MM.1S (cell line): Measurements from ENCODE around the gene CPLANE1.

ENCODE experiments used
- DNase-seq: peaks from one replicate; pipeline ENCODE4 v3.0.0-alpha.2; 2015
- H2AFZ ChIP-seq: fragments of 300-600 bp; sonication (generic); 2 replicates; pipeline ENCODE4 v1.6.0; 2016; ENCODE audit warnings: antibody characterized with exemption, low read length
- H3F3A ChIP-seq: fragments of 300-600 bp; sonication (generic); 2 replicates; pipeline ENCODE4 v1.6.1; 2016; ENCODE audit warnings: mild to moderate bottlenecking, antibody characterized with exemption, low read length, moderate library complexity, mixed read lengths; ENCODE audit not compliant: insufficient read depth
- H3K27ac ChIP-seq: fragments of 300-600 bp; sonication (generic); 2 replicates; pipeline ENCODE4 v1.5.1; 2016; ENCODE audit warnings: mild to moderate bottlenecking, low read length
- H3K27me3 ChIP-seq: fragments of 300-600 bp; sonication (generic); replicated peaks from 2 replicates; pipeline ENCODE4 v1.6.0; 2016; ENCODE audit warnings: low read length; ENCODE audit not compliant: insufficient read depth
- H3K36me3 ChIP-seq: fragments of 300-600 bp; sonication (generic); replicated peaks from 2 replicates; pipeline ENCODE4 v1.6.1; 2016; ENCODE audit warnings: mild to moderate bottlenecking, low read length, mixed read lengths; ENCODE audit not compliant: insufficient read depth
- H3K4me1 ChIP-seq: fragments of 300-600 bp; sonication (generic); 2 replicates; pipeline ENCODE4 v1.6.1; 2016; ENCODE audit warnings: low read length, mixed read lengths
- H3K4me2 ChIP-seq: fragments of 300-600 bp; sonication (generic); 2 replicates; pipeline ENCODE4 v1.6.0; 2016; ENCODE audit warnings: low read depth, low read length
- H3K4me3 ChIP-seq: fragments of 300-600 bp; sonication (generic); 2 replicates; pipeline ENCODE4 v1.5.1; 2016; ENCODE audit warnings: low read length, mixed read lengths
- H3K79me2 ChIP-seq: fragments of 300-600 bp; sonication (generic); 2 replicates; pipeline ENCODE4 v1.6.1; 2016; ENCODE audit warnings: mixed run types, low read length, mixed read lengths
- H3K9ac ChIP-seq: fragments of 300-600 bp; sonication (generic); 2 replicates; pipeline ENCODE4 v1.6.1; 2016; ENCODE audit warnings: low read length, mixed read lengths
- H3K9me2 ChIP-seq: fragments of 300-600 bp; sonication (generic); replicated peaks from 2 replicates; pipeline ENCODE4 v1.6.1; 2016; ENCODE audit warnings: mild to moderate bottlenecking, low read length, mixed read lengths; ENCODE audit not compliant: insufficient read depth
- H3K9me3 ChIP-seq: fragments of 300-600 bp; sonication (generic); replicated peaks from 2 replicates; pipeline ENCODE4 v1.6.1; 2016; ENCODE audit warnings: mild to moderate bottlenecking, low read length, mixed read lengths; ENCODE audit not compliant: insufficient read depth
- H4K20me1 ChIP-seq: fragments of 300-600 bp; sonication (generic); 2 replicates; pipeline ENCODE4 v1.6.1; 2016; ENCODE audit warnings: mild to moderate bottlenecking, low read length, moderate library complexity, mixed read lengths; ENCODE audit not compliant: insufficient read depth
- EZH2 ChIP-seq: fragments of 300-600 bp; sonication (generic); optimal IDR thresholded peaks from 2 replicates; pipeline ENCODE3; 2017; ENCODE audit warnings: low read depth, mild to moderate bottlenecking, antibody characterized with exemption, low read length, mixed read lengths
- EZH2phosphoT487 ChIP-seq: fragments of 300-600 bp; sonication (generic); IDR thresholded peaks from 2 replicates; pipeline ENCODE4 v1.6.1; 2018; ENCODE audit warnings: antibody characterized with exemption, low read length
- TF ChIP-seq, protein P1 (sequence below): fragments of 300-600 bp; sonication (generic); IDR thresholded peaks from 2 replicates; pipeline ENCODE4 v1.5.1; 2016; ENCODE audit warnings: antibody characterized with exemption, low read length, mixed read lengths

CPLANE1 gene

DNA sequence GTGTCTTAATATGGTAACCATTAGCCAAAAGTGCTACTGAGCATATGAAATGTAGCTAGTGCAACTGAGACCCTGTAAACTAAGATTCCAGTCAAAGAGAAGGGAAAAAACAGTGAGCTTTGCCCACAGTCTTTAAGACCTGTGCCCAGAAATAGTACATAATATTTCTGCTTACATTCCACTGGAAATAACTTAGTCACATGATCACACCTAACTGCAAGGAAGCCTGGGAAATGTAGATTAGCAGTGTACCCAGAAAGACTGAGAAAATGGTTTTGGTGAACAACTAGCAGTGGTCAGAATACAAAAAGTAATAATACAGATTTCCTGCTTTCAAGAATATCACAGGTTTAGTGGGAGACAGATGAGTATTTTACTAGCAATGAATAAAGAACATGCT, 2.5 kb upstream of the CPLANE1 start:
- H4K20me1 ChIP-seq, result no peaks in the 10 kb centered on the region
- H3K4me2 ChIP-seq, result no peak overlapping the region
- no peaks in the 10 kb centered on the region for H3K9me3 ChIP-seq

DNA sequence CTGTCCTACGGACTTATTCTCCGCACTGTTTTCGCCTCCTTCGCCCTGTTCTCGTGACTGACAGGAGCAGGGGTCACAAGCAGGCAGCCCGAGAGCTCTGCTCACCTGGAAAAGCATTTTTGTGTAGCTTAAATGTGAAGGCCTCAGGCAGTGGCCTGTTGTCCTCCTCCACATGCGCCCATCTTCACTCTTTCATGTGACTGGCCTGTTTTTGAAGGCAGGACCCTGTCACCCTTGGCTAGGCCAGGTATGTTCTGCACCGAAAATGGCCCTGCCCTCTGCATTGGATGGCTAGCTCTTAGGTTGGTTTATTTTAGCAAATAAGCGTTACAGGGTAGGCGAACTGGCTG, 614 bp upstream of the CPLANE1 start:
- no peaks in the 10 kb centered on the region for H3K9me3 ChIP-seq
- H3K4me3 ChIP-seq, result peak overlapping the region; percentile 72; the same call in 1 of the 2 replicates
- DNase-seq, result no peak
- no peak overlapping the region for H3K27ac ChIP-seq
- H3F3A ChIP-seq, result no peaks in the 10 kb centered on the region
- H4K20me1 ChIP-seq, result no peaks in the 10 kb centered on the region
- H2AFZ ChIP-seq, result peak overlapping the region; percentile 75
- no peak for TF ChIP-seq EZH2phosphoT487
- H3K4me2 ChIP-seq, result peak overlapping the region; percentile 88; the same call in 1 of the 2 replicates
- no peaks in the 10 kb centered on the region for H3K36me3 ChIP-seq
- 0 out of 2 replicates have a peak overlapping the region, but pooled peaks have one; percentile 86 for H3K9ac ChIP-seq
- H3K79me2 ChIP-seq, result no peaks in the 10 kb centered on the region
- H3K9me2 ChIP-seq, result no peaks in the 10 kb centered on the region
- no peaks in the 10 kb centered on the region for H3K4me1 ChIP-seq
- H3K27me3 ChIP-seq, result no peaks in the 10 kb centered on the region

More for the DNA sequence above, 2.5 kb upstream of the CPLANE1 start:
- Histone ChIP-seq H3K4me1 (no peaks in the 10 kb centered on the region), H3K9ac (no peak overlapping the region), H3K9me2 (no peaks in the 10 kb centered on the region), H3K4me3 (no peak overlapping the region), H3K79me2 (no peaks in the 10 kb centered on the region), H3K27ac (no peak overlapping the region), H3K27me3 (no peaks in the 10 kb centered on the region), H3F3A (no peaks in the 10 kb centered on the region), H3K36me3 (no peaks in the 10 kb centered on the region), H2AFZ (no peak overlapping the region)
- TF ChIP-seq, protein P1, sequence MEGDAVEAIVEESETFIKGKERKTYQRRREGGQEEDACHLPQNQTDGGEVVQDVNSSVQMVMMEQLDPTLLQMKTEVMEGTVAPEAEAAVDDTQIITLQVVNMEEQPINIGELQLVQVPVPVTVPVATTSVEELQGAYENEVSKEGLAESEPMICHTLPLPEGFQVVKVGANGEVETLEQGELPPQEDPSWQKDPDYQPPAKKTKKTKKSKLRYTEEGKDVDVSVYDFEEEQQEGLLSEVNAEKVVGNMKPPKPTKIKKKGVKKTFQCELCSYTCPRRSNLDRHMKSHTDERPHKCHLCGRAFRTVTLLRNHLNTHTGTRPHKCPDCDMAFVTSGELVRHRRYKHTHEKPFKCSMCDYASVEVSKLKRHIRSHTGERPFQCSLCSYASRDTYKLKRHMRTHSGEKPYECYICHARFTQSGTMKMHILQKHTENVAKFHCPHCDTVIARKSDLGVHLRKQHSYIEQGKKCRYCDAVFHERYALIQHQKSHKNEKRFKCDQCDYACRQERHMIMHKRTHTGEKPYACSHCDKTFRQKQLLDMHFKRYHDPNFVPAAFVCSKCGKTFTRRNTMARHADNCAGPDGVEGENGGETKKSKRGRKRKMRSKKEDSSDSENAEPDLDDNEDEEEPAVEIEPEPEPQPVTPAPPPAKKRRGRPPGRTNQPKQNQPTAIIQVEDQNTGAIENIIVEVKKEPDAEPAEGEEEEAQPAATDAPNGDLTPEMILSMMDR, result no peak
- no peak for TF ChIP-seq EZH2phosphoT487
- no peak for TF ChIP-seq EZH2
- no peak for DNase-seq

DNA sequence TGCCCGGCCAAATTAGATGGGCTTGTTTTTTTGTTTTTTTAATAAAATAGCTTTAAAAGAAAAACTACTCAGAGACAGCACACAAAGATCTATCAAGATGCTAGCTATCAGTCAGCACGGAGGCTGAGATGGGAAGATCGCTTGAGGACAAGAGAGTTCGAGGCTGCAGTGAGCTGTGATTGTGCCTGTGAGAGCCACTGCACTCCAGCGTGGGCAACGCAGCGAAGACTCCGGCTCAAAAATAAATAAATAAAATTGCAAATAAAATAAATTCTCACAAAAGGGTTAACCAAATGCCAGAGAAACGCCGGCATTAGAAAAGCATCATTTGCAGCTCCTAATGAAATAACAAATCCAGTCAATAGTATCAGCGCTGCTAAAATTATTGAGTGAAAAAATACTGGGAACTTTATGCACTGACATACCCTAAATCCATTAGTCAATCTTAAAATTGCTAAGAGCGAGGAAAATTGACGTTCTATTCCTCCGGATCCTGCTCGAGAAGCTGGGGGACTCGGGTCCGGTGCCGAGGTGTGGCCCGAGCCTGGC, 681 bp downstream of the CPLANE1 start:
- H4K20me1 ChIP-seq, result no peaks in the 10 kb centered on the region
- H3K9ac ChIP-seq, result peak overlapping the region; percentile 86
- peak overlapping the region; percentile 55; the same call in 1 of the 2 replicates for H3K27ac ChIP-seq
- peak overlapping the region; percentile 75 for H2AFZ ChIP-seq
- TF ChIP-seq, protein P1, result no peak
- TF ChIP-seq EZH2phosphoT487 (no peak), EZH2 (no peak)
- H3K4me2 ChIP-seq, result peak overlapping the region; percentile 88
- no peaks in the 10 kb centered on the region for H3F3A ChIP-seq
- no peaks in the 10 kb centered on the region for H3K27me3 ChIP-seq
- no peaks in the 10 kb centered on the region for H3K9me3 ChIP-seq
- no peaks in the 10 kb centered on the region for H3K36me3 ChIP-seq
- DNase-seq, result no peak
- no peaks in the 10 kb centered on the region for H3K4me1 ChIP-seq
- H3K4me3 ChIP-seq, result peak overlapping the region; percentile 72
- no peaks in the 10 kb centered on the region for H3K9me2 ChIP-seq
- H3K79me2 ChIP-seq, result no peaks in the 10 kb centered on the region

DNA sequence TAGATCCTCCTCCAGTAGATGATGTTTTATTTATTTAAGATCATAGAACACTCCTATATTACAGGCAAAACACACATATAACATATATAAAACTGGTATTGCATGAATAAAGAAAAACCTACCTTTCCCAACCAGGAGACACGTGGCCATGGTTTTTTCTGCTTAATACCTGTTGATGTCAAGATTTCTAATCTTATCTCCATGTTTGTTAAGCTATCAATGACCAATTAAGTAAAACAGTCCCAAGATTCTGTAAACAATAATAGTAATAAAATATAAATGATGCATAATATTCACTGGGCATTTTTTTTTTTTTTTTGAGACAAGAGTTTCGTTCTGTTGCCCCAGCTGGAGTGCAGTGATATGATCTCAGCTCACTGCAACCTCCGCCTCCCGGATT, 1.7 kb downstream of the CPLANE1 start:
- no peak for DNase-seq
- no peak overlapping the region for H3K4me3 ChIP-seq
- H3K36me3 ChIP-seq, result no peaks in the 10 kb centered on the region
- no peak overlapping the region for H3K9ac ChIP-seq
- no peaks in the 10 kb centered on the region for H4K20me1 ChIP-seq
- H3K27ac ChIP-seq, result no peak overlapping the region
- H3K4me2 ChIP-seq, result no peak overlapping the region
- no peaks in the 10 kb centered on the region for H3K79me2 ChIP-seq
- no peaks in the 10 kb centered on the region for H3K27me3 ChIP-seq
- no peaks in the 10 kb centered on the region for H3K9me3 ChIP-seq
- no peaks in the 10 kb centered on the region for H3F3A ChIP-seq
- no peak overlapping the region for H2AFZ ChIP-seq
- no peaks in the 10 kb centered on the region for H3K4me1 ChIP-seq
- H3K9me2 ChIP-seq, result no peaks in the 10 kb centered on the region
- TF ChIP-seq EZH2, result no peak
- TF ChIP-seq, protein P1, result no peak
- TF ChIP-seq EZH2phosphoT487, result no peak
